H1 (cell line): ENCODE results near the gene HPD.

Source experiments
- CTCF ChIP-seq, 3 experiments: IDR thresholded peaks; 1 replicate in 2 of 3; 2 replicates in 1 of 3; pipeline versions ENCODE4 v1.5.1 to v1.6.1; 2011; ENCODE audit warnings: low read length in 3 of 3, mild to moderate bottlenecking in 3 of 3, inconsistent platforms in 2 of 3, low read depth in 1 of 3, moderate library complexity in 1 of 3; ENCODE audit not compliant: insufficient read depth in 1 of 3; ENCODE audit errors: control extremely low read depth in 1 of 3
- GABPA ChIP-seq: IDR thresholded peaks from 2 replicates; pipeline ENCODE4 v1.6.1; 2011; ENCODE audit warnings: mild to moderate bottlenecking, low read length, moderate library complexity, borderline replicate concordance; ENCODE audit not compliant: insufficient read depth
- JUN ChIP-seq: IDR thresholded peaks from 2 replicates; pipeline ENCODE4 v1.6.1; 2011; ENCODE audit warnings: low read depth, mild to moderate bottlenecking, improper control_type of control experiment, low read length
- TAF1 ChIP-seq: IDR thresholded peaks from 2 replicates; pipeline ENCODE4 v1.6.1; 2011; ENCODE audit warnings: mild to moderate bottlenecking, low read depth, low read length
- TEAD4 ChIP-seq: IDR thresholded peaks from 2 replicates; pipeline ENCODE4 v1.6.1; 2012; ENCODE audit warnings: low read depth, low read length, inconsistent platforms, mixed read lengths
- ZNF274 ChIP-seq: IDR thresholded peaks from 2 replicates; pipeline ENCODE4 v1.7.0; 2012; ENCODE audit warnings: low read length, borderline replicate concordance; ENCODE audit errors: extremely low read depth
- TF ChIP-seq, protein P1 (sequence below): IDR thresholded peaks from 2 replicates; pipeline ENCODE4 v1.6.1; 2011; ENCODE audit warnings: low read length, improper control_type of control experiment

DNA sequence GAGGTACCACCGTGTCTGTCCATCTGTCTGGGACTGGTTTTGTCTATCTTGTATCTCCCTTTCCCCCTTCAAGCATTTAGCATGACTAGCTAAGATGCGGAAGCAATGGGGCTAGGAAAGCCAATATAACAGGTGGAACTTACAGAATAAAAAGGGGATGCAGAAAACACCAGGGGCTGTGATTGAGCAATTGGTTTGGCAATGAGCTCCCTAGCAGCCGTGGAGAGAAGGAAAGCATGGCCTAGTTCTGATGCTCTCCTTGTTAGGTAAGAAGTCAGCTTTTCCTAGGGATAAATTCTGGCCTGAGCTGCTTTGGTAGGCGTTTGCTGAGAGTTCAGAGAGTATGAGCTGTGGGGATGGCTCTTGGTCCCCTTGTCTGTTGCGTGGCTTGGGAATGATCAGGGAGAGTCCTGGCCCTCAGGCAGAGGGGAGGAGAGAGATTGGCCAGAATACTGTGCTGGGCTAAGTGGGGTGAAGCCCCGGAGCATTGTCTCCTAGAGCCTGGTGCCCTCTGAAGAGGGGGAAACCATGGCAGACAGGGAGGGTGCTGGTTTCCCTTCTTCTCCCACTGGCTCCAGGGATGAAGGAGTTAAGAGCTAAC lies 47.7 kb downstream of the HPD start:
- no peak for TF ChIP-seq JUN
- TF ChIP-seq TEAD4 = no peak
- TF ChIP-seq GABPA = no peak
- TF ChIP-seq CTCF (IDR thresholded peaks at IDR 0.05; ENCODE audit: control extremely low read depth in 1 of 3, insufficient read depth in 1 of 3, low read depth in 1 of 3, low read length in 3 of 3) = no peak
- TF ChIP-seq, protein P1, sequence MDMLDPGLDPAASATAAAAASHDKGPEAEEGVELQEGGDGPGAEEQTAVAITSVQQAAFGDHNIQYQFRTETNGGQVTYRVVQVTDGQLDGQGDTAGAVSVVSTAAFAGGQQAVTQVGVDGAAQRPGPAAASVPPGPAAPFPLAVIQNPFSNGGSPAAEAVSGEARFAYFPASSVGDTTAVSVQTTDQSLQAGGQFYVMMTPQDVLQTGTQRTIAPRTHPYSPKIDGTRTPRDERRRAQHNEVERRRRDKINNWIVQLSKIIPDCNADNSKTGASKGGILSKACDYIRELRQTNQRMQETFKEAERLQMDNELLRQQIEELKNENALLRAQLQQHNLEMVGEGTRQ = no peak
- no peak for TF ChIP-seq TAF1
- TF ChIP-seq ZNF274 = no peak
